CD4-positive, alpha-beta T cell treated with Interleukin-10 for 1 hour (primary cell): ENCODE measurements around the gene RAB4A.
"Not testable (repeated sequence)": the region's sequence is repeated elsewhere in the genome, so short reads cannot be mapped to it uniquely, and the experiment has no call there.

Experiments used
- DNase-seq: peaks from one replicate; pipeline ENCODE4 v3.0.0-alpha.2; 2020

Gene RAB4A

DNA sequence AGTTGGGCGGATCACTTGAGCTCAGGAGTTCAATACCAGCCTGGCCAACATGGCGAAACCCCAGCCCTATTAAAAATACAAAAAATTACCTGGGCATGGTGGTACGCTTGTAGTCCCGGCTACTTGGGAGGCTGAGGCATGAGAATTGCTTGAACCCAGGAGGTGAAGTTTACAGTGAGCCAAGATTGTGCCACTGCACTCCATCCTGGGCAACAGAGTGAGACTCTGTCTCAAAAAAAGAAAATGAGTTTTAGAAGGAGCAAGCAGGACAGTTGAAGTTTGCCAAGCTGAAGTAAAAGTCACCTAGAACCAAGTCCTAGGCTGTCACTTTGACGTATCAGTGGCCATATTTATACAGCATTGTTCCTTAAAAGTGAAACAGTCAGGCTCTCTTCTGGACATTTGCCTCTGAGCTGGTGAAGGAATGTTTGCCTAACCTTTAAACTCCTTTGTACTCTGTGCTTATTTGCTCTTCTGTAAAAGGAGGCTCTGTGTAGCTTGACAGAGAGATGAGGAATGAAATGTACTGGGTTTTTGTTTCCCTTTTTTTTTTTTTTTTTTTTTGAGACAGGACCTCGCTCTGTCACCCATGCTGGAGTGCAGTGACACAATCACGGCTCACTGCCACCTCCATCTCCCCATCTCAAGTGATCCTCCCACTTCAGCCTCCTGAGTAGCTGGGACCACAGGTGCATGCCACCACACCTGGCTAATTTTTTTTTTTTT is 2.8 kb downstream of the RAB4A start:
- no peak for DNase-seq

DNA sequence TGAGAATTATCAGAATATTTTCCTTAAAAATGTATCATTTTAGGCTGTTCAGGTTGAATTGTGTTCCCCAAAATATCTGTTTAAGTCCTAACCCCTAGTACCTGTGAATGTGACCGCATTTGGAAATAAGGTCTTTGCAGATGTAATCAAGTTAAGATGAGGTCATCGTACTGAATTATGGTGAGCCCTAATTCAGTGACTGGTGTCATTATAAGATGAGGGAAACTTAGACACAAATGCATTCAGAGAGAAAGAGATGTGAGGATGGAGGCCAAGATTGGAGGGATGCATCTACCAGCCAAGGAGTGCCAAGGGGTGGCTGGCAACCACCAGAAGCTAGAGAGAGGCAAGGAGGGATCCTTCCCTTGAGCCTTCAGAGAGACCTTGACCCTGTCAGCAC is 4.1 kb downstream of the RAB4A start:
- no peak for DNase-seq

GRCh38 chr1:229278120-229278741 is 7.3 kb downstream of the RAB4A start:
- DNase-seq = no peak

DNA sequence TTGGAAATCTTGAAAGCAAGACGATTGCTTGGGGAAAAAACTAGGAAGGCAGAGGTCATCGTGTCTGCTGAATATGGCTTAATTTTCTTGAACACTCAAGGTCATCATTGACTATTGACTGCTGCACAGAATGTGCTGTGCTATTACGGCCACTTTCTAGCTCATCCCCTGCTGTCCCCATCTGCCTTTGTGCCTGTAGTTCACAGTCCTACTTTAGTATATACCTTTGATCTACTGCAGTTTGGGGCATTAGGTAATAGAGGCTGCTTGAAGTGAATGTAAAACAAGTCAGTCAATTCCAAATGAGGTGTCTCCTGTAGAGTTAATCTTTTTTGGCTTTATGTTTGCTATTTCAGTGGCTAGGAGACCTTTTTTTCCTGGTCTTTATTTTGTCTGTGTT is 8.3 kb downstream of the RAB4A start:
- DNase-seq = no peak

GRCh38 chr1:229280037-229280828 is 9.3 kb downstream of the RAB4A start:
- DNase-seq = no peak

DNA sequence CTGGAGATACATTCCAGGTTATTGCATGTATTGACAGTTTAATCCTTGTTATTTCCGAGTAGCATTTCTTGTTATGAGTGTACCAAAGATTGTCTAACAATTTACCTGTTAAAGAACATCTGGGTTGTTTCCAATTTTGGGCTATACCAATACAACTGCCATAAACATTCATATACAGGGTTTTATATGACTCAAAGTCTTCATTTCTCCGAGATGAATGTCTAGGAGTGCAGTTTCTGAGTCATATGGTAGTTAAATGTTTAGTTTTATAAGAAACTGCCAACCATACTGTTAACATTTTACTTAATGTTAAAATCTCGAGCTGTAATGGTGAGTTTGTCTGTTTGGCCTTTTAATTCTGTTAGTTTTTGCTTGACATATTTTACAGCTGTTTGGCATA is 10.0 kb downstream of the RAB4A start:
- DNase-seq = no peak

GRCh38 chr1:229281339-229281926 is 10.5 kb downstream of the RAB4A start:
- DNase-seq = no peak

GRCh38 chr1:229282295-229282823 is 11.4 kb downstream of the RAB4A start:
- no peak for DNase-seq

DNA sequence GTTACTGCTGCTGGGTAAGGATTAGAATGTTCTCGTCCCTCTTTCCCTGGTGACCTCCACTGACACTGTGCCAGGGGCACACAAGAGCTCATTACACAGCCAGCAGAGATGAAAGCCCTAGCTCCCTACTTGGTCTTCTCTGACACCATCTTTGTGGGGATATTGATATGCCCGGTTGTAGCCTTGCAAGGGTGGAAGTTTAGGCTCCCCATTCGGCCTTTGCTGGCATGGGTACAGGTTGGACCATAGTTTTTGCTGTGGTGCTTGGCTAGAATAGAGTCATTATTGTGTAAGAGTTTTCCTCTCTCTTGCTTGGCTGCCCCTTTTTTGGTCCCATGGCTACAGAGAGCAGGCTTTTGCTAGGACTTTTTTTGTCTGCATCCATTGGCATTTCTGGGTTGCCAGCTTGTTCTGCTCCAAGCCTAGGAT is 12.3 kb downstream of the RAB4A start:
- DNase-seq = no peak

DNA sequence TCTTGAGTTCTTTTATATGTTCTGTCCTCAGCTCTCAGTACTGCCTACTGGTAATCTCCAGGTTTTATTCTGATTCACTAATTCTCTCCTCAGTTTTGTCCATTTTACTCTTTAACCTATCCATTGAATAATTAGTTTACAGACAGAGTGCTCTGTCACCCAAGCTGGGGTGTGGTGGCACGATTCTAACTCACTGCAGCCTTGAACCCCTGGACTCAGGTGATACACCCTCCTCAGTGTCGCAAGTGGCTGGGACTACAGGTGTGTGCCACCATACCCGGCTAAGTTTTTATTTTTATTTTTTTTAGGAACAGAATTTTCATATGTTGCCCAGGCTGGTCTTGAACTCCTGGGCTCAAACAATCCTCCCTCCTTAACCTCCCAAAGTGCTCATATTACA is 14.0 kb downstream of the RAB4A start:
- DNase-seq = no peak

GRCh38 chr1:229285440-229285839 is 14.5 kb downstream of the RAB4A start:
- DNase-seq = no peak

DNA sequence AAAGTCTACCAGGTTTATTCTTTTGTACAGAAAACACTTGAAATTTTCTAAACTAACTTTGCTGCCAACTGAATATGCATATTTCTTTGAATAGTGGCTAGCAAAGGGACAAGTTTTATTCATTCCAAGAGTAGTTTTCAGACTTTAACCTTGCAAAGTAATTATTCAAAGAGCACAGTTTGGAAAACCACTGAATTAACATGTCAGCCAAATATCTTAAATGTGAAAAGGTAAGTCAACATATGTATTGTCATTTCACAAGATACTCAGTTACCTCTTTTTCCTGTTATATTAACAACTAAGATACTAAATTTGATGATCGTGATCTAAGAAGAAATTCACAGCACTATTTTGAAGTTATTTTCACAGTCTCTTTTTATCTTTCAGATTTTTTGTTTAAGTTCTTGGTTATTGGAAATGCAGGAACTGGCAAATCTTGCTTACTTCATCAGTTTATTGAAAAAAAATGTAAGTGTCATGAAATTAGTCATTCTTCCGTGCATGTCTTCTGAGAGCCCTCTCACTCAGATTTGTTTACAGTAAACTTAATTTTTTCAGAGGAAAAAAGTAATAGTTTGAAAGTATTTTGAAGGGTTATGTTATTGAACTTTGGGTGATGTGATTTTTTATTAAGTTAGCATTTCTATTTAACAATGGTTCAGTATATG is 15.3 kb downstream of the RAB4A start:
- DNase-seq = no peak

DNA sequence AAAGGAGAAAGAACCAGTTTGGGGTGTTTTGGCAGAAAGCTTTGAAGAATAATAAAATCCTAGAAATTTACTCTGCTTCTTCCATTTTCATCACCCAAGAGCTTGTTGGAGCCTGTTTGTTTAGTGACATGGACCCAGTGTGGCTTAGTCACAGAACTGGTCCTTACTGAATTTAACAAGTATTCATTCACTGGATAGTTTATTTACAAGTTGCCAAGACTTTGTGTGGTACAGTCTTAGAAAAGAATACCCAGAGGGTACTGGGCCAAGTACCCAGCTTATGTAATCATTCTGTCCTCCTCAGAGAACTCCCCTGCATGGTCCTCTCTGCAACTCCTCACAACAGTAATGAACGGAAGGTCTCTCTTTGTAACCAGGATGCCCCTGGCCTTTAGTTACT is 16.4 kb downstream of the RAB4A start:
- DNase-seq = no peak

- DNase-seq = no peak
These were observed 17.6 kb downstream of the RAB4A start for GRCh38 chr1:229288516-229288915.

DNA sequence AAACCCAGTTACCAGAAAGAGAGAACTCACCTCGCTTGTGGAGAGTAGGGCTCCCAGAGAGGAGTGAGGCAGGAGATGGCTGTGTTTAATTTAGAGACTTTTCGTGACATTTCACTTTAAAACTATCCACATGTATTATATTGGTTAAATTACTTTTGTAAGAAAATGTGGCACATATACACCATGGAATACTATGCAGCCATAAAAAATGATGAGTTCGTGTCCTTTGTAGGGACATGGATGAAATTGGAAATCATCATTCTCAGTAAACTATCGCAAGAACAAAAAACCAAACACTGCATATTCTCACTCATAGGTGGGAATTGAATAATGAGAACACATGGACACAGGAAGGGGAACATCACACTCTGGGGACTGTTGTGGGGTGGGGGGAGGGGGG is 20.8 kb downstream of the RAB4A start:
- not testable (repeated sequence) for DNase-seq

DNA sequence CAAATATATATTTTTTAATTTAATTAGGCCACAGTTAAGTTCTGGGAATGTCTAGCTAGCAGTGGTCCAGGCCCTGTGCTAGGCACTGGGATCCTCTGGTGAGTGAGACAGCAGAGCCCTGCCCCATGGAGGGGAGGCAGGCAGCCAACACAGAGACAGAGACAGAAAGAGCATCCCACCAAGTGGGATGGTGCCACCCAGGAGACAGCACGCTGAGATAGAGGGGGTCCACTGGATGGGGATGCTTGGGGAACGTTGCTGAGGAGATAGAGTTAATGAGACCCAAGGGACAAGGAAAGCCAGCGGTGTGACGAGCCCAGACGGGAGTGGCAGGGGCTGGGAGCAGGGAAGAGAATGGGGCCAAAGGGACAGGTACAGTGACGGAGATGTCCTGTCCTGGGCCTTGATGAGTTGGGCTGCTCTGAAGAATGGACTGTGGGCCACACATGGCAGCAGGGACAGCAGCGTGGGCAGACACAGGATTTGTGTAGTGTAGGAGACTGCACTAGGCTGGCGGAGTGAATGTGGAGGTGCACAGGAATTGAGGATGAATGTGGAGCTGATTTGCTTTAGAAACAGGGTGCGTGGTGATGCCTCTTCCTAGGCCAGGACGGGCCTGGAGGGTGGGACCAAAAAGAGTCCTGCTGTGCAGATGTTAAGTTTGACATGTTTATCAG is 22.8 kb downstream of the RAB4A start:
- DNase-seq = no peak

- DNase-seq = no peak
These were observed 24.8 kb downstream of the RAB4A start for GRCh38 chr1:229295745-229296144.

GRCh38 chr1:229296541-229296941 is 25.6 kb downstream of the RAB4A start:
- no peak for DNase-seq

- no peak for DNase-seq
These were observed 26.8 kb downstream of the RAB4A start for GRCh38 chr1:229297746-229298145.

DNA sequence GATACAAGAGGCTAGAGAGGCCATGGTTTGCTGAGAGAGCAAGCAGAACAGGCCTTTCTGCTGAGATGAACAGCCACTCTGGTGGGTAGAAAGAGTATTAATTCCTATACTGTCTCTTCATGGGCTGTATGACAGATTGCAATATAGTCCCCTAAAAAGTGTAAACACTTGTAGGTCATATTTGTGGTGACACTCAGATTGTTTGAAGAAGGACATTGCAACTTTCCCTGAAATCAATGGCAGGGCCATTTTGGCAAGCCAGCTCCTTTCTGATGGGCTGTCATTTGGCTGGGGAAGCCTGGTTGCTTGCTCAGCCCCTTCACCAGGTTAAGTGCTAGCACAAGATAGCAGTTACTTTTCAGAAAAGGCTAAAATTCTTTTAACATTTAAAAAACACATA is 27.5 kb downstream of the RAB4A start:
- DNase-seq = no peak

GRCh38 chr1:229298887-229299503 is 28.1 kb downstream of the RAB4A start:
- DNase-seq = no peak
